ENCODE data around the gene KDM5C.

Gene KDM5C

DNA sequence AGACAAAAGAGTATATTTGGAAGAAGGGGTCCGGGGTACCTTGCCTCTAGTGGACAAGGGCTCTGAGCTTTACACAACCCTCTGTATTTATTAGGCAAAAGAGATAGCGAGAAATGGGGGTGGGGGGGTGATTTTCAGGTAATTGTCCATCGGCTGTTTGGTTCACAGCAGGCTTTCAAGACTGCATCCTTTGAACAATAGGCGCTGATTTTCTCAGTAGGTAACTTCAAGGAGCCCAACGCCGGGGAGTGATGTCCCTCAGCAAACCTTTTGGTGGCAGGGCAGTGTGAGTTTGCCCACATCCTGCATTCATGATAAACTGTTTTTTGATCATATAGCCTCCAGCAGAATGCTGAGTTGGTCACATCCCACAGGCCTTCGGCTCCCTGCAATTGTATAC, 61.6 kb downstream of the KDM5C start:
- Histone ChIP-seq H3K4me1 (ENCODE audit: insufficient read depth, insufficient read length) (peaks cover 3% of the 10 kb centered on the region), H3K36me3 (ENCODE audit: insufficient read depth, insufficient read length, low read length) (no peaks in the 10 kb centered on the region), H3K4me3 (ENCODE audit: insufficient read length, low read depth) (no peak overlapping the region), H3K9ac (ENCODE audit: insufficient read length, low read depth) (no peak overlapping the region), H3K27me3 (ENCODE audit: insufficient read depth, insufficient read length) (no peaks in the 10 kb centered on the region), H3K9me3 (ENCODE audit: insufficient read depth, low read length) (no peaks in the 10 kb centered on the region)
- TF ChIP-seq ZNF274 (IDR thresholded peaks at IDR 0.05; ENCODE audit: low read depth, low read length) (no peak), SUZ12 (IDR thresholded peaks at IDR 0.05; ENCODE audit: extremely low read depth, insufficient read depth, insufficient read length) (no peak), YY1 (IDR thresholded peaks at IDR 0.05; ENCODE audit: insufficient read depth, insufficient read length) (no peak)
- no peak for DNase-seq (ENCODE audit: low read depth, low spot score)

GRCh38 chrX:53160297-53160983, 64.6 kb downstream of the KDM5C start:
- no peak for DNase-seq (ENCODE audit: low read depth, low spot score)
- Histone ChIP-seq H3K4me3 (ENCODE audit: insufficient read length, low read depth) (no peak overlapping the region), H3K4me1 (ENCODE audit: insufficient read depth, insufficient read length) (peaks cover 3% of the 10 kb centered on the region), H3K36me3 (ENCODE audit: insufficient read depth, insufficient read length, low read length) (no peaks in the 10 kb centered on the region), H3K9me3 (ENCODE audit: insufficient read depth, low read length) (peaks cover 9% of the 10 kb centered on the region), H3K9ac (ENCODE audit: insufficient read length, low read depth) (no peak overlapping the region), H3K27me3 (ENCODE audit: insufficient read depth, insufficient read length) (no peaks in the 10 kb centered on the region)
- TF ChIP-seq YY1 (IDR thresholded peaks at IDR 0.05; ENCODE audit: insufficient read depth, insufficient read length) (no peak), SUZ12 (IDR thresholded peaks at IDR 0.05; ENCODE audit: extremely low read depth, insufficient read depth, insufficient read length) (no peak), ZNF274 (IDR thresholded peaks at IDR 0.05; ENCODE audit: low read depth, low read length) (no peak)

DNA sequence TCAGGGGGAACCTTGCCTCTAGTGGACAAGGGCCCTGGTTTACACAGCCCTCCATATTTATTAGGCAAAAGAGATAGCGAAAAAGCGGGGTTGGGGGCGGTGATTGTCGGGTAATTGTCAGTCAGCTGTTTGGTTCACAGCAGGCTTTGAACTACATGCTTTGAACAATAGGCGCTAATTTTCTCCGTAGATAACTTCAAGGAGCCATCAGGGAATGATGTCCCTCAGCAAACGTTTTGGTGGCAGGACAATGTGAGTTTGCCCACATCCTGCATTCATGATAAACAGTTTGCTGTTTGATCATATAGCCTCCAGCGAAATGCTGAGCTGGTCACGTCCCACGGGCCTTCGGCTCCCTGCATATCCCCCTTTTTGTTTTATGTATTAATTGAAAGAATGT, 65.8 kb downstream of the KDM5C start:
- H3K27me3 ChIP-seq (ENCODE audit: insufficient read depth, insufficient read length) = no peaks in the 10 kb centered on the region
- no peaks in the 10 kb centered on the region for H3K36me3 ChIP-seq (ENCODE audit: insufficient read depth, insufficient read length, low read length)
- H3K9ac ChIP-seq (ENCODE audit: insufficient read length, low read depth) = no peak overlapping the region
- H3K4me3 ChIP-seq (ENCODE audit: insufficient read length, low read depth) = no peak overlapping the region
- peaks cover 21% of the 10 kb centered on the region for H3K9me3 ChIP-seq (ENCODE audit: insufficient read depth, low read length)
- TF ChIP-seq YY1 (IDR thresholded peaks at IDR 0.05; ENCODE audit: insufficient read depth, insufficient read length) (no peak), ZNF274 (IDR thresholded peaks at IDR 0.05; ENCODE audit: low read depth, low read length) (no peak), SUZ12 (IDR thresholded peaks at IDR 0.05; ENCODE audit: extremely low read depth, insufficient read depth, insufficient read length) (no peak)
- no peak for DNase-seq (ENCODE audit: low read depth, low spot score)
- H3K4me1 ChIP-seq (ENCODE audit: insufficient read depth, insufficient read length) = peaks cover 3% of the 10 kb centered on the region

GRCh38 chrX:53156207-53156596, 68.8 kb downstream of the KDM5C start:
- no peak for DNase-seq (ENCODE audit: low read depth, low spot score)
- no peak overlapping the region for H3K4me3 ChIP-seq (ENCODE audit: insufficient read length, low read depth)
- no peaks in the 10 kb centered on the region for H3K36me3 ChIP-seq (ENCODE audit: insufficient read depth, insufficient read length, low read length)
- no peaks in the 10 kb centered on the region for H3K27me3 ChIP-seq (ENCODE audit: insufficient read depth, insufficient read length)
- no peaks in the 10 kb centered on the region for H3K4me1 ChIP-seq (ENCODE audit: insufficient read depth, insufficient read length)
- H3K9me3 ChIP-seq (ENCODE audit: insufficient read depth, low read length) = peaks cover 24% of the 10 kb centered on the region
- TF ChIP-seq ZNF274 (IDR thresholded peaks at IDR 0.05; ENCODE audit: low read depth, low read length) (no peak), YY1 (IDR thresholded peaks at IDR 0.05; ENCODE audit: insufficient read depth, insufficient read length) (no peak), SUZ12 (IDR thresholded peaks at IDR 0.05; ENCODE audit: extremely low read depth, insufficient read depth, insufficient read length) (no peak)
- no peak overlapping the region for H3K9ac ChIP-seq (ENCODE audit: insufficient read length, low read depth)

DNA sequence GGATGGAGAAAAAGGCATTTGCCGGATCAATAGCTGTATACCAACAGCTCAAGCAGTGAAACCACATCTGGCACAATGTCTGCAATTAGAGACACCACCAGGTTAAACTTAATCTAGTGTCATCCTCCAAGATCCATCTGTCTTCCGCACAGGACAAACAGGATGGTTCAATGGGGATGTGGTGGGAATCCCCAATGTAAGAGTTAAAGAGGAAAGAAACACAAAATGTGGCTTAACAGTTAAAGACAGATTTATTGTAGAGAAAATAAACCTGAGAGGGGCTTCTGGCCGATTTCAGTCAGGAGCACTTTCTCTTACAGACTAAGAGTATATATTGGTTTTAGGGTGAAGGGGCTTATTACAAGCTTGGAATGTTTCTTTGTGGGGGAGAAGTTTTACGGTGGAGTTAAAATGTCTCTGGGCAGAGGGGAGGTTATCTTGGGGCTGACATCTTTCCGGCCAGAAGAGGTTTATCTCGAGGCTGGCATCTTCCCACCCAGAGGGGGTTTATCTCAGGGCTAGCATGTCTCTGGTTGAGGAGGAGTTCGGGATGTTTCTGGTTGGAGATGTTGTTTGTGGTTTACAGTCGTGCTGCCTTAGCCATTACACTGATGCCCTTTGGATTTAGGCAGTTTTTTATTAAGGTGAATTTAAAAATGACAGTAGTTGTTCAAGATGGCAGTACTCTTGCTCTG, 69.3 kb downstream of the KDM5C start:
- no peak for DNase-seq (ENCODE audit: low read depth, low spot score)
- TF ChIP-seq SUZ12 (IDR thresholded peaks at IDR 0.05; ENCODE audit: extremely low read depth, insufficient read depth, insufficient read length) (no peak), YY1 (IDR thresholded peaks at IDR 0.05; ENCODE audit: insufficient read depth, insufficient read length) (no peak), ZNF274 (IDR thresholded peaks at IDR 0.05; ENCODE audit: low read depth, low read length) (no peak)
- H3K27me3 ChIP-seq (ENCODE audit: insufficient read depth, insufficient read length) = no peaks in the 10 kb centered on the region
- H3K4me3 ChIP-seq (ENCODE audit: insufficient read length, low read depth) = no peak overlapping the region
- H3K4me1 ChIP-seq (ENCODE audit: insufficient read depth, insufficient read length) = no peaks in the 10 kb centered on the region
- no peaks in the 10 kb centered on the region for H3K36me3 ChIP-seq (ENCODE audit: insufficient read depth, insufficient read length, low read length)
- H3K9ac ChIP-seq (ENCODE audit: insufficient read length, low read depth) = no peak overlapping the region
- peaks cover 24% of the 10 kb centered on the region for H3K9me3 ChIP-seq (ENCODE audit: insufficient read depth, low read length)

DNA sequence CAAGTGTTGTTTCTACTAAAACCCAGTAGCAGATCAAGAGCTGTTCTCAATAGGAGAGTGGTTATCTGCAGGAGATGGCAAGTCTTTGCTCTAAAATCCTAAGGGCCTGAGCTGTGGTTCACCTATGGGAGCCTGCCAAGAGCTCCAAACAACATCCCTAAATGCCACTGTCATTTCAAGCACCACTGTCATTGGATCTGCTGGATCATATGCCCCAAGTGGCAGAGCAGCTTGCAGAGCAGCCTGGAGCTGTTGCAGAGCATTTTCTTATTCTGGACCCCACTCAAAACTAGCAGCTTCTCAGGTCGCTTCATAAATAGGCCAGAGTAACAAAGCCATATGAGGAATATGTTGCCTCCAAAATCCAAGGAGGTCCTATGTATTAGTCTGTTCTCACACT, 71.4 kb downstream of the KDM5C start:
- H3K9ac ChIP-seq (ENCODE audit: insufficient read length, low read depth) = no peak overlapping the region
- no peaks in the 10 kb centered on the region for H3K36me3 ChIP-seq (ENCODE audit: insufficient read depth, insufficient read length, low read length)
- peaks cover 24% of the 10 kb centered on the region for H3K9me3 ChIP-seq (ENCODE audit: insufficient read depth, low read length)
- TF ChIP-seq SUZ12 (IDR thresholded peaks at IDR 0.05; ENCODE audit: extremely low read depth, insufficient read depth, insufficient read length) (no peak), ZNF274 (IDR thresholded peaks at IDR 0.05; ENCODE audit: low read depth, low read length) (no peak), YY1 (IDR thresholded peaks at IDR 0.05; ENCODE audit: insufficient read depth, insufficient read length) (no peak)
- H3K27me3 ChIP-seq (ENCODE audit: insufficient read depth, insufficient read length) = no peaks in the 10 kb centered on the region
- no peak for DNase-seq (ENCODE audit: low read depth, low spot score)
- no peaks in the 10 kb centered on the region for H3K4me1 ChIP-seq (ENCODE audit: insufficient read depth, insufficient read length)
- H3K4me3 ChIP-seq (ENCODE audit: insufficient read length, low read depth) = no peak overlapping the region

Data from NT2/D1 (cell line).